ENCODE measurements around the gene TOB2. TPM values are rescaled to one million over a fixed set of nuclear protein-coding genes. Genes with fewer than 3 reads are reported as not detected.
"Not testable (repeated sequence)": the region's sequence is repeated elsewhere in the genome, so short reads cannot be mapped to it uniquely, and the experiment has no call there.

Gene TOB2
- total RNA-seq, 1 donor from 2014 or later, result 46.4 TPM

DNA sequence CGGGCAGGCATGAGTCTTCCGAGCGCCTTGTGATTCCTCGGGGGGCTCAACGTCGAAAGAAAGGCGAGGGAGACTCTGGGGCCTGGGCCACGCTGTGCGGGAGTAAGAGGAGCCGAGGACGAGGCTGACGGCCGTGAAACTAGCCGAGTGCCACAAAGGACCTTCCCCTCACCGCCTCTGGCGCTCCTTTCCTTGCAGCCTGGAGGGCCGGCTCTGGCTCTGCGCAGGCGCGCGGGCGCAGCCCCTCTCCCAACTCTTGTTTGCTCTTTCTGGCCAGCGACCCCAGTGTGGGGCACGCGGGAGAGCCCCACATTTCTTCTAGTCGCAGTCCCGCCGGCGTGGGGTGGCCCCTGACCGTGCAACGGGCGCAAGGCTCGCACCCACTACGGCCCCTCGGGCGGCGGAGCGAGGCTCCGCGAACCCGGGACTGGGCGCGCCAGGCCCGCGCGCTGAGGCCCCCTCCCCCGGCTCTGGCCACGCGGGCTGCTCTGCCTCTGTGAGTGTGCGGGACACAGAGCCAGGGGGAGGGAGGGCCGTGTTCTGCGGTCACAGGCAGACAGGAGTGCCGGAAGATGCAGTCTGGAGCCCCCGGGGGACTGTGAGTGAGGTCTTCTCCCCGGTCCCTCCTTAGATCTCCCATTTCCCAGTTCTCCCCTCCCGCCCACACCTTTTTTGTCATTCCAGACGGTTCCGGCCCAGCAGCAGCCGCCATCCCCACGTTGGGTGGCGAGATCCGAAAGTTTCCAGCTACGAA is 1.0 kb upstream of the TOB2 start:
- Mint-ChIP-seq H3K27ac (peak overlapping the region; percentile 98), H3K9me3 (no peaks in the 10 kb centered on the region), H3K27me3 (ENCODE audit: insufficient read depth) (peaks cover 2% of the 10 kb centered on the region), H3K4me3 (peak overlapping the region; percentile 97), H3K36me3 (ENCODE audit: low read depth) (peaks cover 15% of the 10 kb centered on the region), H3K4me1 (ENCODE audit: low read depth) (peaks cover 21% of the 10 kb centered on the region)
- peak; percentile 63 for DNase-seq (ENCODE audit: low spot score)
- intact Hi-C loops (cut with micrococcal nuclease), result loop anchor here (1.0 to 10.0 kb wide), 12 partner anchors 21 to 1925 kb away; partner anchors contain the start of genes ATF4, CENPM, NAGA and PHETA2

DNA sequence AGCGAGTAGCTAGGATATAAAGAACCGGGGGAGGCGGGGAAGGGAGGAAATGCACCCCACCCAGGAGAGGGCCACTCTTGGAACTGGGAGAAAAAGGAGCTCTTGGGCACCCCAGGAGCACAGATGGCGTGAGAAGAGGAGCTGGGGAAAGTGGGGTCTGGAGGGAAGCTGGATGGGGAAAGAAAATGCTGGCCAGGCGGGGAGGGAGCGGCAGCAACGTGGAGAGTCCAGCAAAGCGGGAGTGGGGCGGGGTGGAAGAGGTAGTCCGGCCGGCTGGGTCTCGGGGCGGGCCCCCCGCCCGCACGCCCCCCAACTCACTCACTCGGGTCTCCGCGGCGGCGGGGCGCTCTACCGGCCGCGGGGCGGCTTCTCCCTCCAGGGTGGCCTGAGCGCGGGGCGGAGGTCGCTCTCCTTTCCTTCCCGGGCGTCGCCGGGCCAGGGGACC is 522 bp downstream of the TOB2 start:
- H3K4me1 Mint-ChIP-seq (ENCODE audit: low read depth), result peaks cover 27% of the 10 kb centered on the region
- intact Hi-C loops (cut with micrococcal nuclease), result loop anchor here (1.0 to 10.0 kb wide), 4 partner anchors 175 to 1924 kb away; partner anchors contain the start of genes ATF4, CENPM, DESI1 and NAGA
- peaks cover 2% of the 10 kb centered on the region for H3K27me3 Mint-ChIP-seq (ENCODE audit: insufficient read depth)
- H3K27ac Mint-ChIP-seq, result peak overlapping the region; percentile 98
- DNase-seq (ENCODE audit: low spot score), result no peak
- H3K4me3 Mint-ChIP-seq, result peak overlapping the region; percentile 97
- H3K9me3 Mint-ChIP-seq, result no peaks in the 10 kb centered on the region
- peaks cover 17% of the 10 kb centered on the region for H3K36me3 Mint-ChIP-seq (ENCODE audit: low read depth)

DNA sequence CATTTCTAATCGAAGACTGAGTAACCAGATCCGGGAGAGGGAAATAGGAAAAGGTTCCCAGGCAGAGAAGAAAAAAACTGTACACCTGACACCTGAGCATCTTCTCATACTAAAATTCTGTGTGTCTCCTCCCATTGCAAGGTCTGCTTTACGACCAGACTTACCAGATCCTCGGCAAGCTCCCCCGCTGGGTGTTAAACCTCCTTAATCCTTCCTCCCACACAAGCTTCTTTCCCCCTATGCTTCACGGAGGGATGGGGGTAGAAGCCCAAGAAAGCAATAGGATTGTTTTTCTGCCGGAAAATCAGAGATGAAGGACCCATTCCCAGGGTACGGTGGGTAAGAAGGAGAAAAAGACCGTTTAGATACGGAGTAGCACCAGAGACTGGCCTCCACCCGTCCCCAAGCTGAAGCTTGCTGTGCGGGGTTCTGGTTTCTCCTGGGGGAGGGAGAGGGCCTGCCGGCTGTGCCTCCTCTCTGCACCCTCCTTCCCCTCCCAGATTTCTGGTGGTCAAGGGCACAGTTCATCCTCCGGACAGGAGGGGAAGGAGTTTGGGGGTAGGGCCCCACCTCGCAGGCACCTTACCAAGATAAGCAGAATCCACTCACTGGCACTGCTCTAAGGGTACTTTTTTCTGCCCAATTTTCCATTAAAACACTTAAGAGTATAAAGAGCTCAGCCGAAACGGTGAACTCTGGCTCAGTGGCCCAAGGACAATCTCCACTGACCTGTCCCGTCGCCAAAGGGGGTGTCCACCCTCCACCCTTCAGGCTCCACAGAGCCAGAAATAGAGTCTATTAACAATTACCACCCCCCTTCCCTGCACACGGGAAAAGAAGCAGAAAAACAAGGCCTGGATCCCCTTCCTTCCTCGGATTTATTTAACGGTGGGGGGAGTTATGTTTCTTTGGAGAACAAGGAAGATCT is 1.2 kb downstream of the TOB2 start:
- Mint-ChIP-seq H3K4me1 (ENCODE audit: low read depth) (peaks cover 27% of the 10 kb centered on the region), H3K27me3 (ENCODE audit: insufficient read depth) (peaks cover 2% of the 10 kb centered on the region), H3K9me3 (no peaks in the 10 kb centered on the region), H3K4me3 (peak overlapping the region; percentile 97), H3K27ac (peak overlapping the region; percentile 87), H3K36me3 (ENCODE audit: low read depth) (peaks cover 17% of the 10 kb centered on the region)
- peak; percentile 22 for DNase-seq (ENCODE audit: low spot score)
- intact Hi-C loops (cut with micrococcal nuclease), result loop anchor here (1.0 to 10.0 kb wide), 4 partner anchors 176 to 1923 kb away; partner anchors contain the start of genes ATF4, CENPM, DESI1 and NAGA

DNA sequence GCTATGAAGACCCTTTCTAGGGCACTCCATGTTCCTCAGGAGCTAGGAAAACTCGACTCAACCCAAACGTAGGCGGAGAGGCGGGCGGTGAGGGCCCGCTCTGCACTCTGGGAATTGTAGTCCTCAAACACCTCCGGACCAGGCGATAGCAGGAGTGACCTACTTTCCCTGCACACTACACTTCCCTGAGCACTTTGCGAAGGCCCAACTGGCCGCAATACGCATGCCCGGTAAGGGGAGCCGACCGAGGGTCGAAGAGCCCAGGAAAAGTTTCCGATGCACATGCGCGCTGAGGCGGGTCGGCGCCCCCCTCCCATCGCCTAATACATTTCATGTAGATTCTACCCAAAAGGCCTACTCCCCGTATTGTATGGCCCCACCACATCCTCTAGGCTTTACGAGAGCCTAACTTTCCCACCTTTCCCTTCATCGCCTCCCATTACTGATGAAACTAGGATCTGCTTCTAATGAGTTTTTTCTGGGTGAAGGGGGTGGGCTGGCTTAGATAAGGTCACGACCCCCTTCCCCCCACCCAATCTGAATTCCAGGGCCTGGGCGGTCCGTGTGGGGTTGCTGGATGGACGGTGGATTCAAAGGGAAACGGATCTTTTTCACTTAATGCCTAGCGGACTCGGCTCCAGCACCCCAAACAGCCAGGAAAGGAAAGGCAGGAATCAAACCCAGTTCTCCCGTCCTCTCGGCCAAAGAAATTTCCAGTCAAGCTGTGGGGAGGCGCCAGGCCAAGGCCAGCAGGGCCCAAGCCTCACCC is 2.1 kb downstream of the TOB2 start:
- intact Hi-C loops (cut with micrococcal nuclease), result loop anchor here (1.0 to 10.0 kb wide), 7 partner anchors 41 to 1922 kb away; partner anchors contain the start of genes ATF4, CENPM, NAGA and PHETA2
- no peaks in the 10 kb centered on the region for H3K27me3 Mint-ChIP-seq (ENCODE audit: insufficient read depth)
- DNase-seq (ENCODE audit: low spot score), result peak; percentile 83

DNA sequence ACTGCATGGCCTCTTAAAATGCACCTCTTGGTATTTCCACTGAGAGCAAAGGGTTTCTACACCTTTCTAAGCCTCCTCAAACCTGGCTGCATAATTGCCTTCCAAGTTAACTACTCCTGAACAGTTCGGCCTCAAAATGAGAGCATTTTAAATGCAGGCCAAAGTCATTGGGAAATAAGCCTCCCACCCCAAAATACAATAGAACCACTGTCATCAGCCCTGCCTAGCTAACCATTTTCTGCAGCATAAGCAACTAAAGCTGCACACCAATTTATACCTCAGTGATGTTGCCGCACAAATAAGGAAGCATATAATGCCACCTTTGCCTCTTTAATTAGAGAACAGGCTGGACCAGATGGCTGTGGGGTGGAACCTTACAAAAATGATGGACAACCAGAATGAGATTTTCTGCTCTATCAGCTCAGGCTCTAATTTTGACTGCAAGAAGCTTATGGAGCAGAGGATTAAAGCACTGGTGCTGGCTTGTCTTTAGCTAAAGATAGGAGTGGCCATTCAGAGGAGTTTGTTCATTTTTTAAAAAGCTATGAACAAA is 4.3 kb downstream of the TOB2 start:
- Mint-ChIP-seq H3K4me1 (ENCODE audit: low read depth) (peaks cover 17% of the 10 kb centered on the region), H3K4me3 (peak overlapping the region; percentile 97), H3K27me3 (ENCODE audit: insufficient read depth) (no peaks in the 10 kb centered on the region), H3K9me3 (no peaks in the 10 kb centered on the region), H3K27ac (peak overlapping the region; percentile 6), H3K36me3 (ENCODE audit: low read depth) (peaks cover 18% of the 10 kb centered on the region)
- intact Hi-C loops (cut with micrococcal nuclease), result loop anchor here (10.0 kb wide), 2 partner anchors 502 to 632 kb away; partner anchors contain the start of genes CENPM, NAGA, PHETA2 and SMDT1
- no peak for DNase-seq (ENCODE audit: low spot score)

More for the DNA sequence above, 2.1 kb downstream of the TOB2 start:
- Mint-ChIP-seq H3K4me1 (ENCODE audit: low read depth) (peaks cover 27% of the 10 kb centered on the region), H3K4me3 (peak overlapping the region; percentile 97), H3K27ac (peak overlapping the region; percentile 87), H3K9me3 (no peaks in the 10 kb centered on the region), H3K36me3 (ENCODE audit: low read depth) (peaks cover 17% of the 10 kb centered on the region)

DNA sequence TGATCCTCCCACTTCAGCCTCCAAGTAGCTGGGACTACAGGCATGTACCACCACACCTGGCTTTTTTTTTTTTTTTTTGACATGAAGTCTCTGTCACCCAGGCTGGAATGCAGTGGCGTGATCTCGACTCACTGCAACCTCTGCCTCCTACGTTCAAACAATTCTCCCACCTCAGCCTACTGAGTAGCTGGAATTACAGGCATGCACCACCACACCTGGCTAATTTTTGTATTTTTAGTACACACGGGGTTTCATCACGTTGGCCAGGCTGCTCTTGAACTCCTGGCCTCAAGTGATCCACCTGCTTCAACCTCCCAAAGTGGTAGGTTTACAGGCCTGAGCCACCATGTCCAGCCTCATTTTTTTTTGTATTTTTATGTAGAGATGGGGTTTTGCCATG is 6.1 kb downstream of the TOB2 start:
- not testable (repeated sequence) for H3K27ac Mint-ChIP-seq; DNase-seq (ENCODE audit: low spot score); H3K4me3 Mint-ChIP-seq; H3K9me3 Mint-ChIP-seq; H3K27me3 Mint-ChIP-seq (ENCODE audit: insufficient read depth)
- intact Hi-C loops (cut with micrococcal nuclease), result loop anchor here (10.0 kb wide), 2 partner anchors 504 to 634 kb away; partner anchors contain the start of genes CENPM, NAGA, PHETA2 and SMDT1
- H3K36me3 Mint-ChIP-seq (ENCODE audit: low read depth), result peaks cover 28% of the 10 kb centered on the region
- H3K4me1 Mint-ChIP-seq (ENCODE audit: low read depth), result peaks cover 17% of the 10 kb centered on the region

DNA sequence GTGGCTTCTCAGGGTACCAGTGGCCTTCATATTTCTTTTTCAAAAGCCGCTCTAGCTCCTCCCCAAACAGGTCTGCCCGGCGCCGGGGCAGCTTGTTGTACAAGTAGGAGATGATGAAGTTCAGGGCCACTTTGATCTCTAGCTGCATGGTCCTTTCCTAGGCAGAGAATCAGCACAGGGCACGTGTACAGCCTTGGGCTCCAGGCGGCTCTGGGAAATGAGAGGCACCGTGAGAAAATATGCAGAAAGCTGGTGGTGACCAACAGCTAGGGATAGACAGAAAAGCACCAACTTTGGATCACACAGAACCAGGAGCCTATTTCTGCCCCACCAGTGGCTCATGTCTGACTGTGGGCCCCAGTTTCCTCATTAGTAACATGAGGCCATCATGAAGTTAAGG is 9.4 kb downstream of the TOB2 start:
- no peak overlapping the region for H3K4me3 Mint-ChIP-seq
- intact Hi-C loops (cut with micrococcal nuclease), result no loop called here
- H3K27ac Mint-ChIP-seq, result no peak overlapping the region
- no peaks in the 10 kb centered on the region for H3K27me3 Mint-ChIP-seq (ENCODE audit: insufficient read depth)
- no peaks in the 10 kb centered on the region for H3K9me3 Mint-ChIP-seq
- peaks cover 1% of the 10 kb centered on the region for H3K4me1 Mint-ChIP-seq (ENCODE audit: low read depth)
- no peak for DNase-seq (ENCODE audit: low spot score)
- peaks cover 26% of the 10 kb centered on the region for H3K36me3 Mint-ChIP-seq (ENCODE audit: low read depth)

DNA sequence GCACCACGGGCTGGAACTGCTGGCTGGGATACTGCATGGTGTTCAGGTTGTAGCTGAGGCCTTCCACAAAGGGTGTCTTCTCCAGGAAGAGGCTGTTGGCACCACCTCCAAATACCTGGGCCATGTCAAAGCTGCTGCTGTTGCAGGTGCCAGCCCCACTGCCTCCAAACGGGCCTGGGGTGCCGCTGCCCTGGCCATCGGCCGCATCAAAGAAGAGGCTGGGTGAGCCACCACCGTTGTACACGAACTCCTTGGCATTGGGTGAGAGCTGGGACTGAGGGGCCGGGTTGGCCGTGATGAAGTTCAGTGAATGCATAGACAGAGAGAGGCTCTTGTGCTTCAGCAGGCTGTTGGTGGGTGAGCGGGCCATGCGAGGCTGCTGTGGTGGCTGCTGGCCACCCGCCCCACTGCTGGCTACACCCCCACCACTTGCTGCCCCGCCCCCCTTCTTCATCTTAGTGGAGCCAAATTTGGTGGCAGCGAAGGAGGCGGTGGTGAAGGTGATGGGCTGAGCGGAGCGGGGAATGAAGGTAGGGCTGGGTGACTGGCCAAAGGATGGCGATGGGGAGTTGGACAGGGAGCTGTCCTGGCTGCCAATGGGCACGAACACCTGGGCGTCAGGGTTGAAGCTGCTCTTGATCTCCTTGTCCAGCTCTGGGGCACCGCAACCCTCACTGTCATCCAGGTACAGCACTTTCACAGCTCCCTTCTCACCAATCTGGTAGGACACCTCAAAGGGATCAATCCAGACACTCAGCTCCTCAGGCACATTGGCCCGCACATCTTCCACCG is 10.1 kb downstream of the TOB2 start:
- H3K27me3 Mint-ChIP-seq (ENCODE audit: insufficient read depth), result no peaks in the 10 kb centered on the region
- no peak overlapping the region for H3K27ac Mint-ChIP-seq
- H3K36me3 Mint-ChIP-seq (ENCODE audit: low read depth), result peaks cover 28% of the 10 kb centered on the region
- no peak overlapping the region for H3K4me3 Mint-ChIP-seq
- no peaks in the 10 kb centered on the region for H3K4me1 Mint-ChIP-seq (ENCODE audit: low read depth)
- intact Hi-C loops (cut with micrococcal nuclease), result no loop called here
- no peak for DNase-seq (ENCODE audit: low spot score)
- no peaks in the 10 kb centered on the region for H3K9me3 Mint-ChIP-seq

DNA sequence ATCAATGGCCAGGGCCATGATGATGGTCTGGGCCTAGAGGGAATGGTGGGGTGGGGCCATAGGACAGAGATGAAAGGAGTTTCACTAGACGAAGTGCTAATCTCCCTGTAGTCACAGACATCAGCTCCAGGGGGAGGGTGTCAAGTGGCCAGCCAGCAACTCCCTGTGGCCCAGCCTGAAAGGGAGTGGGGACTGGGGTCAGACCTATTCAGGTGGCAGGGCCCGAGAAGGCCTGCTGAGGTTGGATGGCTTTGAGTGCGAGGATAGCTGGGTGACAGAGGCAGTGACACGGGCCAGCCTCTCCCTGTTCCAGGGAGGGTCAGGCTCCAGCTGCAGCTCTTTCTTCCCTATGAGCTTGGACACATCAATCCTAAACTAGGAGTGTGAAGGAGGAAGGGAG is 11.0 kb downstream of the TOB2 start:
- Mint-ChIP-seq H3K27me3 (ENCODE audit: insufficient read depth) (no peaks in the 10 kb centered on the region), H3K4me3 (no peak overlapping the region), H3K36me3 (ENCODE audit: low read depth) (peaks cover 32% of the 10 kb centered on the region), H3K4me1 (ENCODE audit: low read depth) (no peaks in the 10 kb centered on the region), H3K9me3 (no peaks in the 10 kb centered on the region), H3K27ac (no peak overlapping the region)
- intact Hi-C loops (cut with micrococcal nuclease), result no loop called here
- no peak for DNase-seq (ENCODE audit: low spot score)

DNA sequence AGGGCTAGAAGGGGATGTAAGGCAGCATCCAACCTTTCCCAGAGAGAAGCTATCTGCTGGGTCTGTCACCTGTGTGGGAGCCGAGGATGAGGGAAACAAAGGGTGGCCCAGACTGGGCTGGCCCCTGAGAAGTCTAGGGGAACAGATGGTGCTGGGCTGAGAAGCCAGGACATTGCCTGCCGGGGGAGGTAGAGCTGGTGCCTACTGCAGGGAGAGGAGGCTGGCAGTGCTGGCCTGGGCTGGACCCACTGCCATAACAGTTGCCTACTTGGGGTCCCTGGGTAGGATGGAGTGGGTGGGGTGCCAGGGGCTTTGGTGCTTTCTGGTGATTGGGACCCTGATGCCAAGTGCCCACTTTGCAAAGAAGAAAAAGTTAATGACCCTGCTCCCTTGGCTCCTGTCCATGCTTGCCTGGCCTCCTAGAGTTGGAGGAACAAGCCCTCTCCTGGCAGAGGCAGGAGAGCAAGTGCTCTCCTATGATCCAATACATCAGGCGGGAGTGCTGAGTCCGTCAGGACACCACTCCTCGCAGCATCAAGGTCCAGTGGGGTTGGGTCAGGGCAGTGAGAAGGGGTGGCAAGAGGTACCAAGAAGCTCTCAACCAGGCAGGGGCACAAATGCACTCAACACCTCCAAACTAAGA is 12.1 kb downstream of the TOB2 start:
- intact Hi-C loops (cut with micrococcal nuclease); H3K4me1 Mint-ChIP-seq (ENCODE audit: low read depth); H3K27ac Mint-ChIP-seq; H3K4me3 Mint-ChIP-seq; H3K27me3 Mint-ChIP-seq (ENCODE audit: insufficient read depth); DNase-seq (ENCODE audit: low spot score); H3K9me3 Mint-ChIP-seq: not testable (repeated sequence)
- H3K36me3 Mint-ChIP-seq (ENCODE audit: low read depth), result peaks cover 32% of the 10 kb centered on the region

DNA sequence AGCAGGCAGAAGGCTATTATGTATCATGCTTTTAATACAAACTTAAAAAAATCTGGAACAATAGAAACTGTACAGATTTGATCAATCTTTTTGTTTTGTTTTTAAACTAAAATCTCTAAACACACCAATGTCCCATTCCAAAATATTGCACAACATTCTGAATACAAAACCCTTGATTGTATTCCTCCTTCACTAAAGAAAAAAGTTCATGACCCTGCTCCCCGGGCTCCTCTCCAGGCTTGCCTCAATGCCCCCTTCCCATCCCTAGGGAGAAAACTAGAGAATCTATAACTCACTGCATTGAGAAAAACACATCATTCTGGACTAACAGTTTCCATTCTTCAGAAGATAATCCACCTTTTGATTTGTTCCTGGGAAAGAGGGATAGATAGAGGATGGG is 13.1 kb downstream of the TOB2 start:
- DNase-seq (ENCODE audit: low spot score); H3K27me3 Mint-ChIP-seq (ENCODE audit: insufficient read depth); H3K4me1 Mint-ChIP-seq (ENCODE audit: low read depth); H3K9me3 Mint-ChIP-seq; intact Hi-C loops (cut with micrococcal nuclease); H3K4me3 Mint-ChIP-seq; H3K27ac Mint-ChIP-seq: not testable (repeated sequence)
- H3K36me3 Mint-ChIP-seq (ENCODE audit: low read depth), result peaks cover 32% of the 10 kb centered on the region

Measured in activated T-helper 1 cell treated with anti-CD3 and anti-CD28 coated beads, Interleukin-12 subunit alpha, Interleukin-12 subunit beta, Interleukin-2, Interleukin-4 antibody, amounts not matched to agents 30 ng/mL and 10 ng/mL and 1 ng/mL, durations not matched to agents 14 hours and 24 hours and 36 hours (primary cell).